Activated gamma-delta T cell treated with Interleukin-2 at 50 U/mL for 16 hours (primary cell): ENCODE data around the gene MOV10L1.

Experiments used
- DNase-seq: peaks from one replicate; pipeline ENCODE4 v3.0.0-alpha.2; 2020

The MOV10L1 gene

DNA sequence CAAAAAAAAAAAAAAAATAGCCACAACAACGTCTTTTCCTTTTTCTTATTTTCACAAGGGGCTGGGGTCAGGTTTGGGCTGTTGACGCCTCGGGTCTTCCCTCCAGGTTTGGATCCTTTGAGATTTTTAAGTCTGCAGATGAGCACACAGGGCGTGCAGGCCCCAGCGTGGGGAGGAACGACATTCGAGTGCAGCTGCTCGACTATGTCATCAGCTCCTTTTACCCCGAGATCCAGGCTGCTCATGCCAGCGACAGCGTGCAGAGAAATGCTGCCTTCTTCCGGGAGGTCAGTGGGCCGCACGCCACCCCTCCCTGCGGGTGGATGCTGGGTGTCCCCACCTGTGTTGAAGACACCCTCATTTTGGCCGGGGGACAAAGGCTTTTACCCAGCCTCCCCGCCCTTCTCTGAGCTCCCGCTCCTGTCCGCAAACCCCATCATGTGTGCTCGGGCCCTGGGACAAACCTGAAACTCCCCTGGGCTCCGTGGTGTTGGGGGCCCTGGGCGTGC, 118.7 kb downstream of the MOV10L1 start:
- no peak for DNase-seq

DNA sequence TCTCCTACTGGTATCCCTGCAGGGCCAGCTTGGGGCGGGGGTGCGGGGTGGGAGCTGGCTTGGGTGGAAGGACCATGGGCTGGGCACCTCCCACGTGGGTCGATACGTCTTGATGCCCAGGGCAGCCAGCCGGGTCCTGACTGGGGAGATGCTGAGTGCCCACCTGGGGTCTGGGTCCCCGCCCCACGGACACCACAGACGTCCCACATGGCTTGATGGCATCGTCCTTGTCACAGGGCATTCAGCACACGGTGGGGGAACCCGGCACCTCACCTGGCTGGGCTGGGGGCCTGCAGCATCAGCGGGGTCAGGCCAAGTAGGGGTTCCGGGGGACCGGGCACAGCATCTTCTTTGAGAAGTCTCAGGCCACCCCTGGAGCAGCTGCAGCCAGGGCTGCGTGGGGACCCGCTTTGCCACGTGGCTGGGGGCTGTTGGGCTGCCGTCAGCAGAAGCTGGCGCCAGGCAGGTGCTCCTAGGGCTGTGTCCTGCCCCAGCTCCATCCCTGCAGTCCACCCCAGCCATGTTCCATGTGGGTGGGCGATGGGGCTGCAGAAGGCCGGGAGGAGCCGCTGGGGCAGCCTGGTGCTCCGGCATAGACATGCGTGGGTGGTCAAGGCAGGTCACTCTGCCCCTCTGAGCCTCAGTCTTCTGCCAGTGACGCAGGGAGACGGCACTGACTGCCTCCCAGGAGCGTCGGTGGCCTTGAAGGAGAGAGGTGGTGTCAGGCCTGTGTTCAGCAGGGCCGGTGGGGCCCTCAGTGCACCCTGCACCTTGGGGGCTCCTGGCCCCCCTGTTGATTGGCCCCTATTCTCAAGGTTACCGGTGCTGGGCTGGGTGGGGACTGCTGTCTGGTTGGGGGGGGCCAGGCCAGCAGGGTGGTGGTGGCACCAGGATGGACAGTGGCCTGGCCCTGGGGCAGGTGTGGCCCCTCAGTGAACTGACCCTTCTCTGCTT, 119.4 kb downstream of the MOV10L1 start:
- no peak for DNase-seq

DNA sequence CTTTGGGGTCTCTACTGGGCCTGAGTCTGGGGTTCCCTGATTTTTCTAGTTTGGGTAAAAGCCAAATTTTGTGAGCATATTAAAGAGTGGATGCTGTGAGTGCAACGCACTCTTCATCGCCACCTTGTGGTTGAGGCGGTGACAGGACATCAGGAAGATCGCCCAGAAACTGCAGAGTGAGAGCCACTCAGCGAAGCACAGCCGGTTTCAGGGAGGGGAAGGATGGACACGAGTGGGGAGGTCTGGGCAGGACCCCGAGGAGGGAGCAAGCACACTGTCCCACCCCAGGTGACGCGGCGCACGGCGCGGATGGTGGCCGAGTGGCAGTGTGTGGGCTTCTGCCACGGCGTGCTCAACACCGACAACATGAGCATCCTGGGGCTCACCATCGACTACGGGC, 120.1 kb downstream of the MOV10L1 start:
- peak; percentile 70 for DNase-seq

DNA sequence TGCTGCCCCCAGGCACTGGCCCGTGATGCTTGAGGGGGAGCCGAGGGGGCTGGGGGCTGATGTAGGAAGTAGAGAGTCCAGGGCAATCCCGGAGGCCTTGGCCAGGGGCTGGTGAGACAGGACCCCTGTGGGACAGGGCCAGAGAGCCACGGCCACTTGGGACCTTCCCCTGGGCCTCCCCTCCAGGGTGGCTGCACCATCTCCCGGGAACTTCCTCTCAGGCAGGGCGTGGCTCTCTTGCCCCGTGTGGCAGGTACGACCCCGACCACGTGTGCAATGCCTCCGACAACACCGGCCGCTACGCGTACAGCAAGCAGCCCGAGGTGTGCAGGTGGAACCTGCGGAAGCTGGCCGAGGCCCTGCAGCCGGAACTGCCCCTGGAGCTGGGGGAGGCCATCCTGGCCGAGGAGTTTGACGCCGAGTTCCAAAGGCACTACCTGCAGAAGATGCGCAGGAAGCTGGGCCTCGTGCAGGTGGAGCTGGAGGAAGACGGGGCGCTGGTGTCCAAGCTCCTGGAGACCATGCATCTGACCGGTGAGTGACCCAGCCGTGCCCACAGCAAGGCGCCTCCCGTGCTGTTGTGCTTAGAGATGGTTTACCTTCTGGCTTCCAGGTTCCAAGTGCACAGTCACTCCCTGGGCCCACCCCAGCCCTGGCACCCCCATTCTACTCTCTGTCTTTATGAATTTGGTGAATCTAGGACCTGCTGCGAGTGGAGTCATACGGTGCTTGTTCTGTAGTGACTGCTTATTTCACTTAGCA, 120.8 kb downstream of the MOV10L1 start:
- DNase-seq = no peak

DNA sequence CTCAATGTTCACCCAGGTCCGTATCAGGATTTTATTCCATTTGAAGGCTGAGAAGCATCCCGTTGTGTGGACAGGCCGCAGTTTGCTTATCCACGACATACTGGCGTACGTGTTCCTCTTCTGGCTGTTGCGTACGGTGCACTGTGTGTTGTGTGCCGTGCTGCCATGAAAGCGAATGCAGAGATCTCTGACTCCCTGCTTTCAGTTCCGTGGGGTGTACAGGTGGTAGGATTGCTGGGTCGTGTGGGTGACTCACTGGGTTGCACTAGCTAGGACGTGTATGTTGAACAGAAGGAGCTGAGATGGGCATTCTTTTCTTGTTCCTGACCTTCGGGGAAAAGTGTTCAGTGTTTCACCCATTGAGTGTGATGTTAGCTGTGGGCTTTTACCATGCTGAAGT, 121.3 kb downstream of the MOV10L1 start:
- no peak for DNase-seq
